Neural cell (in vitro differentiated cells): ENCODE data around the gene SMAP1.

Source experiments
- RAD21 ChIP-seq: fragments of 450-650 bp; conservative IDR thresholded peaks from 2 replicates; pipeline ENCODE4 v1.6.1; 2014; ENCODE audit warnings: antibody characterized with exemption, mild to moderate bottlenecking, moderate library complexity
- SMC3 ChIP-seq: fragments of 450-650 bp; conservative IDR thresholded peaks from 2 replicates; pipeline ENCODE4 v1.6.1; 2014; ENCODE audit warnings: antibody characterized with exemption, mild to moderate bottlenecking, moderate library complexity; ENCODE audit not compliant: poor library complexity
- TF ChIP-seq, protein P1 (sequence below): fragments of 450-650 bp; IDR thresholded peaks from 2 replicates; pipeline ENCODE4 v1.5.1; 2014; ENCODE audit warnings: antibody characterized with exemption, mild to moderate bottlenecking, moderate library complexity; ENCODE audit not compliant: poor library complexity, severe bottlenecking

DNA sequence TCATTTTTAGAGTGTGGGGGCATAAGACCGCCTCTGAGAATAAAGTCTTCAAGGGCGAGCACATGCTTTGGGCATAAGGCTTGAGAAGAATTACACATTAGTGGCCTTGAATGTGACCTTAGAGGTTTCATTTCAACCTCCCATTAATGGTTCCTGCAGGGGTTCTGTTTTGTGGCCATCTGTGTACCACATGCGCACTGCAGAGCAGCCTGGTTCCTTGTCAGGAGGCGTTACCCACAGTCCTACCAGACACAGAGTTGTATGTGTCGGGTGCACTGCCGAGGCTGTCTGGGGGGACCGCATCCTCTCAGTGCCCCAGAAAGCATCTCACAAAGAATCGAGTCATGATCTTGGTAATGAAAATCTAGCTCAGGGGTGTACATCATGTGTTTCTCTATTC is 173.4 kb downstream of the SMAP1 start:
- TF ChIP-seq, protein P1, sequence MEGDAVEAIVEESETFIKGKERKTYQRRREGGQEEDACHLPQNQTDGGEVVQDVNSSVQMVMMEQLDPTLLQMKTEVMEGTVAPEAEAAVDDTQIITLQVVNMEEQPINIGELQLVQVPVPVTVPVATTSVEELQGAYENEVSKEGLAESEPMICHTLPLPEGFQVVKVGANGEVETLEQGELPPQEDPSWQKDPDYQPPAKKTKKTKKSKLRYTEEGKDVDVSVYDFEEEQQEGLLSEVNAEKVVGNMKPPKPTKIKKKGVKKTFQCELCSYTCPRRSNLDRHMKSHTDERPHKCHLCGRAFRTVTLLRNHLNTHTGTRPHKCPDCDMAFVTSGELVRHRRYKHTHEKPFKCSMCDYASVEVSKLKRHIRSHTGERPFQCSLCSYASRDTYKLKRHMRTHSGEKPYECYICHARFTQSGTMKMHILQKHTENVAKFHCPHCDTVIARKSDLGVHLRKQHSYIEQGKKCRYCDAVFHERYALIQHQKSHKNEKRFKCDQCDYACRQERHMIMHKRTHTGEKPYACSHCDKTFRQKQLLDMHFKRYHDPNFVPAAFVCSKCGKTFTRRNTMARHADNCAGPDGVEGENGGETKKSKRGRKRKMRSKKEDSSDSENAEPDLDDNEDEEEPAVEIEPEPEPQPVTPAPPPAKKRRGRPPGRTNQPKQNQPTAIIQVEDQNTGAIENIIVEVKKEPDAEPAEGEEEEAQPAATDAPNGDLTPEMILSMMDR: no peak
- no peak for TF ChIP-seq RAD21
- TF ChIP-seq SMC3: no peak
